AG09319 (cell line): ENCODE measurements around the gene STYXL1.

Source experiments
- DNase-seq: peaks from one replicate; pipeline ENCODE4 v3.0.0-alpha.2; 2010; ENCODE audit warnings: low read depth; ENCODE audit errors: extremely low read depth
- TF ChIP-seq, protein P1 (sequence below): IDR thresholded peaks from 2 replicates; pipeline ENCODE4 v1.5.1; 2011; ENCODE audit warnings: low read depth, mild to moderate bottlenecking, inconsistent platforms, low read length, moderate library complexity

The STYXL1 gene

DNA sequence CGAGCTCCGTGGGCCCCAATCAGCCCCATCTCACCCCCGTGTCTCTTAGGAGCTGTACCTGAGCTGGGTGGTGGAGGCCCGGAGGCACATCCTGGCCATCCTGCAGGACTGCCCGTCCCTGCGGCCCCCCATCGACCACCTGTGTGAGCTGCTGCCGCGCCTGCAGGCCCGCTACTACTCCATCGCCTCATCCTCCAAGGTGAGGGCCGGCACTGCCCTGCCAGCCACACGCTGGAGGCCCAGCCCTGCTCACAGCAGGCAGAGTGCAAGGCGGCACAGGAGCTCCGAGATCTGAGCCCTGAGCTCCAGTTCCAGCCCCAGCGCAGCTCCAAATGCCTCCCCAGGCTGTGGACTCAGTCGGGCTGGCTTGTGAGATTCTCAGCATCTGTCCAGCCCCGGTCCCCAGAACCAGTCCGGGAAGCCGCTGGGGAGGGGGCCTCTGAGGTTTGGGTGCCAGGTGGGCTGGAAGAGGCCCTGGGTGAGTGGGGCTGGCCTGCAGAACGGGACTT lies 62.7 kb downstream of the STYXL1 start:
- TF ChIP-seq, protein P1, sequence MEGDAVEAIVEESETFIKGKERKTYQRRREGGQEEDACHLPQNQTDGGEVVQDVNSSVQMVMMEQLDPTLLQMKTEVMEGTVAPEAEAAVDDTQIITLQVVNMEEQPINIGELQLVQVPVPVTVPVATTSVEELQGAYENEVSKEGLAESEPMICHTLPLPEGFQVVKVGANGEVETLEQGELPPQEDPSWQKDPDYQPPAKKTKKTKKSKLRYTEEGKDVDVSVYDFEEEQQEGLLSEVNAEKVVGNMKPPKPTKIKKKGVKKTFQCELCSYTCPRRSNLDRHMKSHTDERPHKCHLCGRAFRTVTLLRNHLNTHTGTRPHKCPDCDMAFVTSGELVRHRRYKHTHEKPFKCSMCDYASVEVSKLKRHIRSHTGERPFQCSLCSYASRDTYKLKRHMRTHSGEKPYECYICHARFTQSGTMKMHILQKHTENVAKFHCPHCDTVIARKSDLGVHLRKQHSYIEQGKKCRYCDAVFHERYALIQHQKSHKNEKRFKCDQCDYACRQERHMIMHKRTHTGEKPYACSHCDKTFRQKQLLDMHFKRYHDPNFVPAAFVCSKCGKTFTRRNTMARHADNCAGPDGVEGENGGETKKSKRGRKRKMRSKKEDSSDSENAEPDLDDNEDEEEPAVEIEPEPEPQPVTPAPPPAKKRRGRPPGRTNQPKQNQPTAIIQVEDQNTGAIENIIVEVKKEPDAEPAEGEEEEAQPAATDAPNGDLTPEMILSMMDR: no peak
- DNase-seq: no peak

DNA sequence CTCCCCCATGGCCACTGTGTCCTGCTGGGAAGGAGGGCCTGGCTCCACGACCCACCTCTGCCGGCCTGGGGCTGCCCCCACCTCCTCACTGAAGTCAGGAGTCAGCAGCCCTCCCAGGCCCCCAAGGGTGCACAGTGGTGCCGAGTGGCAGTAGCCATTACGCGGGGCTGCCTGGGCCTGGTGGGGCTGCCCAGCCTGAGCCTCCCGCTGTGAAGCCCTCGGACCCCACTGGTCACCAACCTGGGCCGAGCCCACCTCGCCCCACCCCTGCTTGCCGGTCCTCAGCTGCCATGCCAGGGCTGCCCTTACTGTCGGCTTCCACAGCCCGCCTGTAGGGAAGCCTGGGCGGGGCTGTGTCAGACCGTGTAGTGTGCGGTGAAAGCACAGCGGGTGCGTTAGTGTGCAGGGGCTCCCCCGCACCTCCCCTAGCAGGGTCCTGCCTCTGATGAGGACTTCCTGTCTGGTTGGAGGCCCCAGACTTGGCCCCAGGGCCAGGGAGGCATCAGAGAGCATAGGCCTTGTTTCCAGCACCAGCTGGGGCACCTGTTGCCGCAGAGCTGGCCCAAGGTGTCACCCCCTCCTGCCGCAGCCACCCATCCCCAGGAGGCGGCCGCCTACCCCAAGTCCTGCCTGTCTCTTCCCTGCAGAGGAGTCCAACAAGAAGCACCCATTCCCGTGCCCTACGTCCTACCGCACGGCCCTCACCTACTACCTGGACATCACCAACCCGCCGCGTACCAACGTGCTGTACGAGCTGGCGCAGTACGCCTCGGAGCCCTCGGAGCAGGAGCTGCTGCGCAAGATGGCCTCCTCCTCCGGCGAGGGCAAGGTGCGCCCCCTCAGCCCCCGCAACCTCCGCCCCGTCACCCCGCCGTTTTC lies 63.4 kb downstream of the STYXL1 start:
- TF ChIP-seq, protein P1: no peak
- no peak for DNase-seq

DNA sequence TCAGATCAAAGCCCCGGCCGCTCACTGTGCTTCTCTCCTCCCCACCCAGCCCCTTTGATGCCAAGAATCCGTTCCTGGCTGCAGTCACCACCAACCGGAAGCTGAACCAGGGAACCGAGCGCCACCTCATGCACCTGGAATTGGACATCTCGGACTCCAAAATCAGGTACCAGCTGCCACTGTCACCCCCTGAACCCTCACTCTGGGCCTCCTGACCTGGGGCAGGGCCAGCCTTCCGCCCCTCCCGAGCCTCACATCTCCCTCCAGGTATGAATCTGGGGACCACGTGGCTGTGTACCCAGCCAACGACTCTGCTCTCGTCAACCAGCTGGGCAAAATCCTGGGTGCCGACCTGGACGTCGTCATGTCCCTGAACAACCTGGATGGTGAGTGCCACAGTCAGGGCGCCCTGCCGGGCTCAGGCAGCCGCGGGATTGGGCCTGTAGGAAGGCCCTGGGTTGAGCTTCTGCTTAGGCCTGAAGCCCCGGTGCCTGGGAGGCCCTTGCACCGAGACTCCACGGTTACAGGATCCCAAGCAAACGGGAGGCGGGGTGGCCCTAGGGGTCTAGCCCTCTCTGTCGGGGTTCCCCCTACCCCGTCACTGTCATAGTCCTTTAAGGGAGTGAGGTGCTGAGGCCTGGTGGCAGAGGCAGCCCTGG lies 64.2 kb downstream of the STYXL1 start:
- DNase-seq: no peak
- TF ChIP-seq, protein P1: no peak

DNA sequence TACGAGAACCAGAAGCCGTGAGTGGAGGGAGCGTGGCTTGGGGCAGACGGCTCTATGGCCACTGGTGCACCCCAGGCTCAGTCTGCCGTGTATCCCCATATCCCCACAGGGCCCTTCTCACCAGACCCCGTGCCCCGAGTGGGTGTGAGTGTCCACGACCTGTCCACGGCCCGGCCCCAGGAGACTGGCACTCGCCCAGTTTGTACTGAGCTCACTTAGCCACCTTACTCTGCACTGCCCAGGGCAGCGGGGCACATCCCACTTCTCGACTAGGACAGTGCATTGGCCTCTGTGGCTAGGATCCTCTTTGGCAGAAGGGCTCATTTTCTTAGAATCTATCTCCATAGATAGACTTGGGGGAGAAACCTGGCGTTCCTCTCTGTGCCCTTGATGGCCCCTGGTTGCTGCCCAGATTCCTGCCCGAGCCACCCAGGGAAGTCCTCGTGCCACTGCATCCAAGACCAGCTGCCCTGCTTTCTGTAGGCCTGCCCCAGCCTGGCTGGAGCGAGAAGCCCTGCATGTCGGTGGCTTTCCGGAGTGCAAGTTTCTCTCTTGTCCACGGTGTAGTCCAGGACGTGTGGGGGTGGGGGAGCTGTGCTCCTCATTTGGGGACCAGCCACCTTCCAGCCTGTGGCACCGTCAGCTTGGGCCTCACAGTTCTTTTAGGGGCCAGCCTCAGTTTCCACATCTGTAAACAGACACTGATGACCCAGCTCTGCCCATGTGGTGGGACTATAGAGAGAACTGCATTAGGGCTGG lies 65.3 kb downstream of the STYXL1 start:
- TF ChIP-seq, protein P1: no peak
- DNase-seq: no peak

DNA sequence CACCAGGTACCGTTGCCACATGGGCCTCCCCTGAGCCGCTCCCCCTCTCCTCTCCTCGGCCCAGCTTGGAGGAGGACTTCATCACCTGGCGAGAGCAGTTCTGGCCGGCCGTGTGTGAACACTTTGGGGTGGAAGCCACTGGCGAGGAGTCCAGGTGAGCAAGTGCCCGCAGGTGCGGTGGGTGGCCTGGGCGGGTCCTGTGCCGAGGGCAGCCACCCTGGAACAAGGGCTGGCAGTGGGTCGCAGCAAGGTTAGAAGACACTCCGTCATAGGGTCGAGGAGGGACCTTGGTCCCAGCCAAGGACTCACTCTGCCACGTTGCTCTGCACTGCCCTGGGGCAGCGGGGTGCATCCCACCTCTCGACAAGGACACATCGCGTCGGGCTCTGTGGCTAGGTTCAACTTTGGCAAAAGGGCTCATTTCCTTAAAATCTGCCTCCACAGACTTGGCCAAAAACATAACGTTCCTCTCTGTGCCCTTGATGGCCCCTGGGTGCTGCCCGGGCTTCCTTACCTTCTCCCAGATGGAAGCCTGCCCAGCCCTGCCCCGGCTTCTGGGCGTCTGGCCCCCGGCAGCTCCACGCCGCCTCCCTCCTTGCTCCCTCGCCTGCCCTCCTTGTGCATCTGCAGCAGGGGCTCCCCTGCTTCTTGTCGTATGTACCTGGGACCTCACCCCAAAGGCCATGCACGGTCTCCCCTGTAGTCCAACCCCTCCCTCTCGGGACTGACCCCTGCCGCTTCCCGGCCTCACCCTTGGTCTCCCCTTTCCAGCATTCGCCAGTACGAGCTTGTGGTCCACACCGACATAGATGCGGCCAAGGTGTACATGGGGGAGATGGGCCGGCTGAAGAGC lies 66.1 kb downstream of the STYXL1 start:
- TF ChIP-seq, protein P1: no peak
- no peak for DNase-seq

DNA sequence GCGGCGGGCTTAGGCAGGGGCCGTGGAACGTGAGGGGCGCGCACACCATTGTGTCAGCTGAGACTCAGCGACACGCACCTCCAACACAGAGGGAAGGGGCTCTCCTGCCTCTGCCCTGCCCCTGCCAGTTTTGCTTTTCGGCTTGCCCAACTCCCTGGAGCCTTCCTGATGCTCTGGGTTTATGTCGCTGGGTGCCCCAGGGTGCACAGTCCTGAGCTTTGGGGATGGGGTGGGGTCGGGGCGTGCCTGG lies 66.7 kb downstream of the STYXL1 start:
- no peak for DNase-seq
- TF ChIP-seq, protein P1: no peak
